ENCODE results near the gene DNAJC18.
A peak's percentile ranks its signal among the peaks of the same experiment; 100 is the strongest.

The DNAJC18 gene

GRCh38 chr5:139403787-139404483 is 35.4 kb downstream of the DNAJC18 start, which contains the start of gene SPATA24:
Gene SPATA24 (minus strand): TSS chr5:139404089. CDS start chr5:139404060, 29 bp downstream.
- no peak within 1 kb of the TSS for H2BK15ac ChIP-seq (replicated peaks; ENCODE audit: low read depth)
- peak; percentile 99 for DNase-seq
- WGBS (ENCODE audit: extremely low coverage, insufficient coverage, low lambda C conversion rate): no CpG with 5 or more reads among the region's 41 CpGs

GRCh38 chr5:139403418-139403786 is 35.9 kb downstream of the DNAJC18 start:
- Histone ChIP-seq H3K27ac (ENCODE audit: low read depth, low read length) (peak overlapping the region; percentile 95), H2AK5ac (ENCODE audit: low read length) (no peak overlapping the region), H3K9ac (ENCODE audit: low read length) (peak overlapping the region; percentile 83), H3K36me3 (ENCODE audit: control insufficient read depth, insufficient read depth, low read length) (no peaks in the 10 kb centered on the region), H3K56ac (ENCODE audit: low read length) (peak overlapping the region; percentile 89), H3K4me1 (ENCODE audit: control insufficient read depth, low read depth, low read length) (peaks cover 2% of the 10 kb centered on the region), H3K79me2 (ENCODE audit: control insufficient read depth, insufficient read depth, low read length) (no peaks in the 10 kb centered on the region), H3K4ac (ENCODE audit: low read depth, low read length) (no peak overlapping the region), H2BK15ac (replicated peaks; ENCODE audit: low read depth) (no peak overlapping the region), H4K5ac (ENCODE audit: low read length) (no peak overlapping the region), H4K8ac (ENCODE audit: low read depth, low read length) (no peak overlapping the region), H3K79me1 (ENCODE audit: low read length) (no peaks in the 10 kb centered on the region), H2BK5ac (ENCODE audit: low read length) (no peak overlapping the region), H3K27me3 (ENCODE audit: insufficient read depth, low read length, poor library complexity) (no peaks in the 10 kb centered on the region), H2BK120ac (ENCODE audit: low read depth, low read length) (no peak overlapping the region), H3K4me3 (ENCODE audit: low read length) (peak overlapping the region; percentile 39), H3K18ac (ENCODE audit: low read length) (no peak overlapping the region), H3K23ac (ENCODE audit: low read length) (no peak overlapping the region), H3K4me2 (ENCODE audit: low read length) (peak overlapping the region; percentile 96)
- no peak for DNase-seq
- WGBS (ENCODE audit: extremely low coverage, insufficient coverage, low lambda C conversion rate): no CpG with 5 or more reads among the region's 7 CpGs

More at GRCh38 chr5:139403787-139404483, 35.4 kb downstream of the DNAJC18 start, which contains the start of gene SPATA24:
- no peaks in the 10 kb centered on the region for H3K79me2 ChIP-seq (ENCODE audit: control insufficient read depth, insufficient read depth, low read length)
- peaks cover 2% of the 10 kb centered on the region for H3K4me1 ChIP-seq (ENCODE audit: control insufficient read depth, low read depth, low read length)
- peak within 1 kb of the TSS; percentile 96 for H3K4me2 ChIP-seq (ENCODE audit: low read length)
- H3K23ac ChIP-seq (ENCODE audit: low read length): no peak within 1 kb of the TSS
- no peak within 1 kb of the TSS for H2BK120ac ChIP-seq (ENCODE audit: low read depth, low read length)
- H3K18ac ChIP-seq (ENCODE audit: low read length): peak within 1 kb of the TSS; percentile 72
- no peak within 1 kb of the TSS for H4K5ac ChIP-seq (ENCODE audit: low read length)
- H3K36me3 ChIP-seq (ENCODE audit: control insufficient read depth, insufficient read depth, low read length): no peaks in the 10 kb centered on the region
- peak within 1 kb of the TSS; percentile 59 for H4K8ac ChIP-seq (ENCODE audit: low read depth, low read length)
- H3K79me1 ChIP-seq (ENCODE audit: low read length): no peaks in the 10 kb centered on the region
- peak within 1 kb of the TSS; percentile 93 for H3K56ac ChIP-seq (ENCODE audit: low read length)
- no peaks in the 10 kb centered on the region for H3K27me3 ChIP-seq (ENCODE audit: insufficient read depth, low read length, poor library complexity)
- H2AK5ac ChIP-seq (ENCODE audit: low read length): no peak within 1 kb of the TSS
- H3K4me3 ChIP-seq (ENCODE audit: low read length): peak within 1 kb of the TSS; percentile 65
- no peak within 1 kb of the TSS for H3K4ac ChIP-seq (ENCODE audit: low read depth, low read length)
- H2BK5ac ChIP-seq (ENCODE audit: low read length): peak within 1 kb of the TSS; percentile 87
- peak within 1 kb of the TSS; percentile 95 for H3K27ac ChIP-seq (ENCODE audit: low read depth, low read length)
- H3K9ac ChIP-seq (ENCODE audit: low read length): peak within 1 kb of the TSS; percentile 83

GRCh38 chr5:139402561-139403158 is 36.7 kb downstream of the DNAJC18 start:
- no peak overlapping the region for H3K4me2 ChIP-seq (ENCODE audit: low read length)
- H2BK5ac ChIP-seq (ENCODE audit: low read length): no peak overlapping the region
- H3K23ac ChIP-seq (ENCODE audit: low read length): no peak overlapping the region
- peaks cover 2% of the 10 kb centered on the region for H3K4me1 ChIP-seq (ENCODE audit: control insufficient read depth, low read depth, low read length)
- H3K4ac ChIP-seq (ENCODE audit: low read depth, low read length): no peak overlapping the region
- H2BK120ac ChIP-seq (ENCODE audit: low read depth, low read length): no peak overlapping the region
- no peak overlapping the region for H3K9ac ChIP-seq (ENCODE audit: low read length)
- H3K79me2 ChIP-seq (ENCODE audit: control insufficient read depth, insufficient read depth, low read length): no peaks in the 10 kb centered on the region
- H4K8ac ChIP-seq (ENCODE audit: low read depth, low read length): no peak overlapping the region
- H3K56ac ChIP-seq (ENCODE audit: low read length): no peak overlapping the region
- peak; percentile 80 for DNase-seq
- WGBS (ENCODE audit: extremely low coverage, insufficient coverage, low lambda C conversion rate): no CpG with 5 or more reads among the region's 7 CpGs
- no peak overlapping the region for H3K18ac ChIP-seq (ENCODE audit: low read length)
- H3K27ac ChIP-seq (ENCODE audit: low read depth, low read length): no peak overlapping the region
- H3K36me3 ChIP-seq (ENCODE audit: control insufficient read depth, insufficient read depth, low read length): no peaks in the 10 kb centered on the region
- H2AK5ac ChIP-seq (ENCODE audit: low read length): no peak overlapping the region
- no peak overlapping the region for H3K4me3 ChIP-seq (ENCODE audit: low read length)
- no peak overlapping the region for H2BK15ac ChIP-seq (replicated peaks; ENCODE audit: low read depth)
- H4K5ac ChIP-seq (ENCODE audit: low read length): no peak overlapping the region
- H3K27me3 ChIP-seq (ENCODE audit: insufficient read depth, low read length, poor library complexity): no peaks in the 10 kb centered on the region
- no peaks in the 10 kb centered on the region for H3K79me1 ChIP-seq (ENCODE audit: low read length)

- no peaks in the 10 kb centered on the region for H3K27me3 ChIP-seq (ENCODE audit: insufficient read depth, low read length, poor library complexity)
- WGBS (ENCODE audit: extremely low coverage, insufficient coverage, low lambda C conversion rate): no CpG with 5 or more reads among the region's 10 CpGs
Measured at GRCh38 chr5:139401546-139401945, 37.8 kb downstream of the DNAJC18 start.

DNA sequence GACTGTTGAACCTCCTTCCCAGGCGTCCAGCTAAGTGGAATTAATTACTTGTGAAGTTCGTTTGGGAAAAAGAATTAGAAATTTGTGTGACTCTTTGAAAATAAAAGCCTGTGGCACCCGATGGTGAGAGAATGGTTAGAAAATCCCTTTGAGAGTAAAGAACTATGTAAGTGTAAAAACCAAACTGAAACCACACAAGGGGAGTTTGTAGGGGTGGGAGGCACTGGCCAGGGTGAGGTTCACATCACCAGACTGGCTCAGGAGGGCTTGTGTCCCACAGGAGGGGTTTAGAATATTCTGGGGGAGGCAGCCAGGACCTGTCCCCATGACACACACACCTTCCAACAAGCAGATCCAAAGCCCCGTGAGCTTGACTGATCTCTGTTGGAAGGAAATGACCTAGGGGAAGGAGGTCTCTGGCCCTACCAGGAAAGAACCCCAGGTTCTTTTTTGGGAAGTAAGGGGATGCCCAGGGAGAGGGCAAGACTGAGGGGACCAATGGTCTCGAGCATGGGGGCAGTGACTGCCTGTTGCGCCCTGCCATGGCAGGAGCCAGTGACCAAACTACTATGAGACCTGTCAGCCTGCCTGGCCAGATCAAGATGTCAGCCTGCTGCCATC is 39.7 kb downstream of the DNAJC18 start:
- Histone ChIP-seq H4K5ac (ENCODE audit: low read length) (no peak overlapping the region), H3K27ac (ENCODE audit: low read depth, low read length) (no peak overlapping the region), H3K4me3 (ENCODE audit: low read length) (no peak overlapping the region), H3K9ac (ENCODE audit: low read length) (no peak overlapping the region), H3K4me2 (ENCODE audit: low read length) (no peak overlapping the region), H3K79me1 (ENCODE audit: low read length) (no peaks in the 10 kb centered on the region), H2BK120ac (ENCODE audit: low read depth, low read length) (no peak overlapping the region), H3K4ac (ENCODE audit: low read depth, low read length) (no peak overlapping the region), H3K36me3 (ENCODE audit: control insufficient read depth, insufficient read depth, low read length) (no peaks in the 10 kb centered on the region), H3K79me2 (ENCODE audit: control insufficient read depth, insufficient read depth, low read length) (no peaks in the 10 kb centered on the region), H3K4me1 (ENCODE audit: control insufficient read depth, low read depth, low read length) (peaks cover 9% of the 10 kb centered on the region), H2BK15ac (replicated peaks; ENCODE audit: low read depth) (no peak overlapping the region), H2BK5ac (ENCODE audit: low read length) (no peak overlapping the region), H3K23ac (ENCODE audit: low read length) (no peak overlapping the region), H3K18ac (ENCODE audit: low read length) (no peak overlapping the region), H2AK5ac (ENCODE audit: low read length) (no peak overlapping the region), H4K8ac (ENCODE audit: low read depth, low read length) (no peak overlapping the region), H3K27me3 (ENCODE audit: insufficient read depth, low read length, poor library complexity) (no peaks in the 10 kb centered on the region), H3K56ac (ENCODE audit: low read length) (no peak overlapping the region)
- WGBS (ENCODE audit: extremely low coverage, insufficient coverage, low lambda C conversion rate): no CpG with 5 or more reads among the region's 6 CpGs
- DNase-seq: no peak

More at GRCh38 chr5:139401546-139401945, 37.8 kb downstream of the DNAJC18 start:
- H2BK15ac ChIP-seq (replicated peaks; ENCODE audit: low read depth): no peak overlapping the region
- H3K4me2 ChIP-seq (ENCODE audit: low read length): no peak overlapping the region
- H3K4me3 ChIP-seq (ENCODE audit: low read length): no peak overlapping the region
- H2BK5ac ChIP-seq (ENCODE audit: low read length): no peak overlapping the region
- H3K56ac ChIP-seq (ENCODE audit: low read length): no peak overlapping the region
- H3K4me1 ChIP-seq (ENCODE audit: control insufficient read depth, low read depth, low read length): peaks cover 4% of the 10 kb centered on the region
- H3K79me1 ChIP-seq (ENCODE audit: low read length): no peaks in the 10 kb centered on the region
- no peak overlapping the region for H4K8ac ChIP-seq (ENCODE audit: low read depth, low read length)
- DNase-seq: no peak
- H3K79me2 ChIP-seq (ENCODE audit: control insufficient read depth, insufficient read depth, low read length): no peaks in the 10 kb centered on the region
- no peak overlapping the region for H2BK120ac ChIP-seq (ENCODE audit: low read depth, low read length)
- H2AK5ac ChIP-seq (ENCODE audit: low read length): no peak overlapping the region
- H3K27ac ChIP-seq (ENCODE audit: low read depth, low read length): no peak overlapping the region
- H3K4ac ChIP-seq (ENCODE audit: low read depth, low read length): no peak overlapping the region
- no peak overlapping the region for H4K5ac ChIP-seq (ENCODE audit: low read length)
- H3K23ac ChIP-seq (ENCODE audit: low read length): no peak overlapping the region
- H3K9ac ChIP-seq (ENCODE audit: low read length): no peak overlapping the region
- H3K36me3 ChIP-seq (ENCODE audit: control insufficient read depth, insufficient read depth, low read length): no peaks in the 10 kb centered on the region
- no peak overlapping the region for H3K18ac ChIP-seq (ENCODE audit: low read length)
